GM12878 (cell line): Measurements from ENCODE around the gene CAPSL. TPM values are rescaled to one million over a fixed set of nuclear protein-coding genes. Genes with fewer than 3 reads are reported as not detected.

Source experiments
- BACH1 ChIP-seq: fragments of 450-650 bp; IDR thresholded peaks from 2 replicates; pipeline ENCODE4 v1.6.1; 2017; ENCODE audit warnings: mild to moderate bottlenecking, borderline replicate concordance
- CTCF ChIP-seq, 3 experiments: IDR thresholded peaks in 2 of 3; conservative IDR thresholded peaks in 1 of 3; 2 replicates each; pipeline ENCODE4 v1.5.1; 2011; ENCODE audit warnings: low read depth in 3 of 3, low read length in 3 of 3, mild to moderate bottlenecking in 3 of 3, control low read depth in 2 of 3, moderate library complexity in 2 of 3, inconsistent platforms in 1 of 3, mixed read lengths in 1 of 3; ENCODE audit not compliant: control insufficient read depth in 2 of 3, insufficient read depth in 1 of 3; ENCODE audit errors: extremely low read depth in 1 of 3
- ELK1 ChIP-seq: IDR thresholded peaks from 2 replicates; pipeline ENCODE4 v1.6.1; 2012; ENCODE audit warnings: low read depth, low read length, improper control_type of control experiment
- HCFC1 ChIP-seq: fragments of 150-350 bp; IDR thresholded peaks from 2 replicates; pipeline ENCODE4 v1.6.1; 2014; ENCODE audit warnings: low read length
- JUND ChIP-seq: IDR thresholded peaks from 2 replicates; pipeline ENCODE4 v1.6.1; 2012; ENCODE audit warnings: low read depth, mild to moderate bottlenecking, low read length, improper control_type of control experiment, moderate library complexity
- MXI1 ChIP-seq: fragments of 150-350 bp; IDR thresholded peaks from 2 replicates; pipeline ENCODE4 v1.6.1; 2011; ENCODE audit warnings: low read depth, mild to moderate bottlenecking, inconsistent platforms, low read length, improper control_type of control experiment
- NRF1 ChIP-seq: conservative IDR thresholded peaks from 2 replicates; pipeline ENCODE4 v1.6.1; 2011; ENCODE audit warnings: mild to moderate bottlenecking, low read depth, low read length, improper control_type of control experiment
- PAX8 ChIP-seq: fragments of 450-650 bp; IDR thresholded peaks from 2 replicates; pipeline ENCODE4 v1.6.1; 2017; ENCODE audit warnings: mild to moderate bottlenecking, moderate library complexity
- POLR2AphosphoS2 ChIP-seq: IDR thresholded peaks from 2 replicates; pipeline ENCODE4 v1.6.1; 2011; ENCODE audit warnings: low read depth, mild to moderate bottlenecking, low read length, improper control_type of control experiment, moderate library complexity
- POLR2AphosphoS5 ChIP-seq: IDR thresholded peaks from 2 replicates; pipeline ENCODE4 v1.6.1; 2011; ENCODE audit warnings: mild to moderate bottlenecking, low read length, inconsistent platforms
- RCOR1 ChIP-seq: conservative IDR thresholded peaks from 2 replicates; pipeline ENCODE4 v1.6.1; 2012; ENCODE audit warnings: low read depth, low read length, improper control_type of control experiment
- STAT3 ChIP-seq: IDR thresholded peaks from 2 replicates; pipeline ENCODE4 v1.6.1; 2011; ENCODE audit warnings: low read depth, low read length, improper control_type of control experiment
- SUPT20H ChIP-seq: IDR thresholded peaks from 2 replicates; pipeline ENCODE4 v1.6.1; 2011; ENCODE audit warnings: low read depth, mild to moderate bottlenecking, low read length, moderate library complexity, borderline replicate concordance; ENCODE audit not compliant: control insufficient read depth
- WRNIP1 ChIP-seq: IDR thresholded peaks from 2 replicates; pipeline ENCODE4 v1.6.1; 2011; ENCODE audit warnings: low read depth, low read length, improper control_type of control experiment, borderline replicate concordance
- ZNF217 ChIP-seq: fragments of 450-650 bp; IDR thresholded peaks from 2 replicates; pipeline ENCODE4 v1.6.1; 2017; ENCODE audit warnings: antibody characterized with exemption, mild to moderate bottlenecking
- polyA plus RNA-seq, 11 experiments: library from polyadenylated mRNA; depleted of rRNA in 4 of 11; unstranded in 6 of 11; stranded (reverse) in 5 of 11; fragments of >200 nt; fragmentation: Nextera tagmentation in 4 of 11; fragmentation: Illumina TruSeq in 1 of 11; extraction: Ambion mirVana in 4 of 11; extraction: Trizol in 1 of 11; gene quantifications; 1 replicate in 1 of 11; 2 replicates in 10 of 11; pipeline versions ENCODE4 v1.2.1 to v1.2.3, GENCODE V29; 2011 to 2016; ENCODE audit warnings: inconsistent platforms in 2 of 11, missing spikeins in 2 of 11, low read depth in 1 of 11
- total RNA-seq, 4 experiments: library from RNA; depleted of rRNA in 3 of 4; stranded (reverse); fragments of >200 nt in 3 of 4; fragmentation: Illumina TruSeq in 1 of 4; extraction: Trizol in 1 of 4; gene quantifications; 2 replicates each; pipeline versions ENCODE4 v1.2.1 to v1.2.3, GENCODE V29; 2013 to 2021
- TF ChIP-seq, protein P1 (sequence below): IDR thresholded peaks from 2 replicates; pipeline ENCODE4 v1.6.1; 2012; ENCODE audit warnings: low read length, inconsistent platforms
- TF ChIP-seq, protein P2 (sequence below): fragments of 450-650 bp; IDR thresholded peaks from 2 replicates; pipeline ENCODE4 v1.6.1; 2016; ENCODE audit warnings: mild to moderate bottlenecking, moderate library complexity, borderline replicate concordance

Gene CAPSL
- total and polyA plus RNA-seq, 10 of the 15 experiments (the other 5 are each of a cell fraction or from before 2014, with no cell fraction given): 0.19 to 0.57 (median 0.20) TPM; not detected in 7

GRCh38 chr5:35902046-35902672 is 36.3 kb downstream of the CAPSL start (continued):
- TF ChIP-seq, protein P1, sequence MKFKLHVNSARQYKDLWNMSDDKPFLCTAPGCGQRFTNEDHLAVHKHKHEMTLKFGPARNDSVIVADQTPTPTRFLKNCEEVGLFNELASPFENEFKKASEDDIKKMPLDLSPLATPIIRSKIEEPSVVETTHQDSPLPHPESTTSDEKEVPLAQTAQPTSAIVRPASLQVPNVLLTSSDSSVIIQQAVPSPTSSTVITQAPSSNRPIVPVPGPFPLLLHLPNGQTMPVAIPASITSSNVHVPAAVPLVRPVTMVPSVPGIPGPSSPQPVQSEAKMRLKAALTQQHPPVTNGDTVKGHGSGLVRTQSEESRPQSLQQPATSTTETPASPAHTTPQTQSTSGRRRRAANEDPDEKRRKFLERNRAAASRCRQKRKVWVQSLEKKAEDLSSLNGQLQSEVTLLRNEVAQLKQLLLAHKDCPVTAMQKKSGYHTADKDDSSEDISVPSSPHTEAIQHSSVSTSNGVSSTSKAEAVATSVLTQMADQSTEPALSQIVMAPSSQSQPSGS: peak; percentile 30; the same call in 1 of the 2 replicates
- TF ChIP-seq ELK1 (no peak), POLR2AphosphoS5 (no peak), CTCF (IDR thresholded peaks at IDR 0.05 in 2 of 3, conservative IDR thresholded peaks at IDR 0.05 in 1 of 3; ENCODE audit: control insufficient read depth in 2 of 3, extremely low read depth in 1 of 3, insufficient read depth in 1 of 3, low read depth in 3 of 3, low read length in 3 of 3) (no peak), STAT3 (no peak), NRF1 (no peak), WRNIP1 (no peak), SUPT20H (no peak), ZNF217 (no peak), RCOR1 (no peak), HCFC1 (no peak), BACH1 (no peak), POLR2AphosphoS2 (no peak), PAX8 (no peak), JUND (no peak; the same call in 1 of the 2 replicates), MXI1 (no peak)
- TF ChIP-seq, protein P2, sequence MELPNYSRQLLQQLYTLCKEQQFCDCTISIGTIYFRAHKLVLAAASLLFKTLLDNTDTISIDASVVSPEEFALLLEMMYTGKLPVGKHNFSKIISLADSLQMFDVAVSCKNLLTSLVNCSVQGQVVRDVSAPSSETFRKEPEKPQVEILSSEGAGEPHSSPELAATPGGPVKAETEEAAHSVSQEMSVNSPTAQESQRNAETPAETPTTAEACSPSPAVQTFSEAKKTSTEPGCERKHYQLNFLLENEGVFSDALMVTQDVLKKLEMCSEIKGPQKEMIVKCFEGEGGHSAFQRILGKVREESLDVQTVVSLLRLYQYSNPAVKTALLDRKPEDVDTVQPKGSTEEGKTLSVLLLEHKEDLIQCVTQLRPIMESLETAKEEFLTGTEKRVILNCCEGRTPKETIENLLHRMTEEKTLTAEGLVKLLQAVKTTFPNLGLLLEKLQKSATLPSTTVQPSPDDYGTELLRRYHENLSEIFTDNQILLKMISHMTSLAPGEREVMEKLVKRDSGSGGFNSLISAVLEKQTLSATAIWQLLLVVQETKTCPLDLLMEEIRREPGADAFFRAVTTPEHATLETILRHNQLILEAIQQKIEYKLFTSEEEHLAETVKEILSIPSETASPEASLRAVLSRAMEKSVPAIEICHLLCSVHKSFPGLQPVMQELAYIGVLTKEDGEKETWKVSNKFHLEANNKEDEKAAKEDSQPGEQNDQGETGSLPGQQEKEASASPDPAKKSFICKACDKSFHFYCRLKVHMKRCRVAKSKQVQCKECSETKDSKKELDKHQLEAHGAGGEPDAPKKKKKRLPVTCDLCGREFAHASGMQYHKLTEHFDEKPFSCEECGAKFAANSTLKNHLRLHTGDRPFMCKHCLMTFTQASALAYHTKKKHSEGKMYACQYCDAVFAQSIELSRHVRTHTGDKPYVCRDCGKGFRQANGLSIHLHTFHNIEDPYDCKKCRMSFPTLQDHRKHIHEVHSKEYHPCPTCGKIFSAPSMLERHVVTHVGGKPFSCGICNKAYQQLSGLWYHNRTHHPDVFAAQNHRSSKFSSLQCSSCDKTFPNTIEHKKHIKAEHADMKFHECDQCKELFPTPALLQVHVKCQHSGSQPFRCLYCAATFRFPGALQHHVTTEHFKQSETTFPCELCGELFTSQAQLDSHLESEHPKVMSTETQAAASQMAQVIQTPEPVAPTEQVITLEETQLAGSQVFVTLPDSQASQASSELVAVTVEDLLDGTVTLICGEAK: no peak
